PFSK-1 (cell line): ENCODE results near the gene DTYMK.

ENCODE experiments used
- POLR2AphosphoS5 ChIP-seq: IDR thresholded peaks from 2 replicates; pipeline ENCODE4 v1.6.1; 2012; ENCODE audit warnings: low read depth, mild to moderate bottlenecking, control low read depth, low read length, moderate library complexity
- TF ChIP-seq, protein P1 (sequence below), 2 experiments: IDR thresholded peaks; 2 replicates each; pipeline versions ENCODE4 v1.6.1 to v1.8.0; 2011 to 2012; ENCODE audit warnings: low read depth in 2 of 2, low read length in 2 of 2, control low read depth in 1 of 2, inconsistent platforms in 1 of 2, mild to moderate bottlenecking in 1 of 2, moderate library complexity in 1 of 2; ENCODE audit not compliant: insufficient read depth in 1 of 2

DNA sequence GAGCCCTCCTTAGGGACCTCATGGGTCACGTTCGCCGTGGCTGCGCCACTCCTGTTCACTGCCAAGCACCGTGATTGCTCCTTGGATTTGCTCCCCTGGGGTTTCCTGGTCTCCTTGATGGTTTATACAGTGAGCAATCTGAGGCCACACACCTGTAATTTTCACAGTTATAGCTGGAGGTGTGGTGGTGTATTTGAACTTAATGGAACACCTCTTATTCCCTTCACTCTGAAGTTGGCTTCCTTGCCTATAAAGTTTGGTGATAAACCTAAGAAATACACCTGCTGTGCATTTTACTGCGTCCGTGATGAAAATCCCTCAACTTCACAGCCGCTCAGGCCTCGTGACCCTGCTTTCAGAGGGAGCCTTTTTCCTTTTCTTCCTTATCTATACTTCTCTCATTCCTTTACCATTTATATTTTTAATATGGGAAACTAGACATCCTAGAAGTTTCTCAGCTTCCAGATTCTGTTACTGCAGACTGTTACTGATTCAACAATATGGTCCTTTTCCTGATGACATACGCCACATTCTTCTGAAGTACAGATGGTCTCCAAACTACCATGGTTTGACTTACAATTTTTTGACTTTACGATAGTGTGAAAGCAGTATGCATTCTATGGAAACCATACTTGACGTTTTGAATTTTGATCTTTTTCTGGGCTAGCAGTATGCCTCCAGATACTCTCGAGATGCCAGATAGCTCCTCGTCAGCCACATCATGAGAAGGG, 40.5 kb downstream of the DTYMK start:
- TF ChIP-seq, protein P1, sequence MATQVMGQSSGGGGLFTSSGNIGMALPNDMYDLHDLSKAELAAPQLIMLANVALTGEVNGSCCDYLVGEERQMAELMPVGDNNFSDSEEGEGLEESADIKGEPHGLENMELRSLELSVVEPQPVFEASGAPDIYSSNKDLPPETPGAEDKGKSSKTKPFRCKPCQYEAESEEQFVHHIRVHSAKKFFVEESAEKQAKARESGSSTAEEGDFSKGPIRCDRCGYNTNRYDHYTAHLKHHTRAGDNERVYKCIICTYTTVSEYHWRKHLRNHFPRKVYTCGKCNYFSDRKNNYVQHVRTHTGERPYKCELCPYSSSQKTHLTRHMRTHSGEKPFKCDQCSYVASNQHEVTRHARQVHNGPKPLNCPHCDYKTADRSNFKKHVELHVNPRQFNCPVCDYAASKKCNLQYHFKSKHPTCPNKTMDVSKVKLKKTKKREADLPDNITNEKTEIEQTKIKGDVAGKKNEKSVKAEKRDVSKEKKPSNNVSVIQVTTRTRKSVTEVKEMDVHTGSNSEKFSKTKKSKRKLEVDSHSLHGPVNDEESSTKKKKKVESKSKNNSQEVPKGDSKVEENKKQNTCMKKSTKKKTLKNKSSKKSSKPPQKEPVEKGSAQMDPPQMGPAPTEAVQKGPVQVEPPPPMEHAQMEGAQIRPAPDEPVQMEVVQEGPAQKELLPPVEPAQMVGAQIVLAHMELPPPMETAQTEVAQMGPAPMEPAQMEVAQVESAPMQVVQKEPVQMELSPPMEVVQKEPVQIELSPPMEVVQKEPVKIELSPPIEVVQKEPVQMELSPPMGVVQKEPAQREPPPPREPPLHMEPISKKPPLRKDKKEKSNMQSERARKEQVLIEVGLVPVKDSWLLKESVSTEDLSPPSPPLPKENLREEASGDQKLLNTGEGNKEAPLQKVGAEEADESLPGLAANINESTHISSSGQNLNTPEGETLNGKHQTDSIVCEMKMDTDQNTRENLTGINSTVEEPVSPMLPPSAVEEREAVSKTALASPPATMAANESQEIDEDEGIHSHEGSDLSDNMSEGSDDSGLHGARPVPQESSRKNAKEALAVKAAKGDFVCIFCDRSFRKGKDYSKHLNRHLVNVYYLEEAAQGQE (IDR thresholded peaks at IDR 0.05; ENCODE audit: insufficient read depth in 1 of 2, low read depth in 2 of 2, low read length in 2 of 2) = no peak
- TF ChIP-seq POLR2AphosphoS5 = no peak
